ENCODE data around the gene CCDC39.
A peak's percentile ranks its signal among the peaks of the same experiment; 100 is the strongest.
"Not testable (repeated sequence)": the region's sequence is repeated elsewhere in the genome, so short reads cannot be mapped to it uniquely, and the experiment has no call there.

The CCDC39 gene

DNA sequence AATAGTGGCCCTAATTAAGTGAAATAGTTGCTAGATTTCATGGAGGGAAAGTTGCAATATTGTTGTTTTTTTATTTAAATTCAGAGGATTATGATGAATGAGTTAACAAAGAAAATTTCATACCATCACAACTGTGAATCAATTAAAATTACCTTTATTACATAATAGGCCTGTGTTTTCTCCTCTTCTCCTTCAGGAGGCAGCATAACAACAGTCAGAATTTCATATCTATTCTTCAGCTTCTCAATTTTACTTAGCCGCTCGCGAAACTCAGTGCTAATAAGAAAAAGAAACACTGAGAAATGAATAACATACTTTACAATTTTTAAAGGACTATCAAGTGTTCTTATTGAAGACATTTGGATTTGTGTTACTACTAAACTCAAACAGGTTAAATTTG, 48.0 kb downstream of the CCDC39 start:
- no peak for DNase-seq (ENCODE audit: low read depth)
- TF ChIP-seq, protein P1, sequence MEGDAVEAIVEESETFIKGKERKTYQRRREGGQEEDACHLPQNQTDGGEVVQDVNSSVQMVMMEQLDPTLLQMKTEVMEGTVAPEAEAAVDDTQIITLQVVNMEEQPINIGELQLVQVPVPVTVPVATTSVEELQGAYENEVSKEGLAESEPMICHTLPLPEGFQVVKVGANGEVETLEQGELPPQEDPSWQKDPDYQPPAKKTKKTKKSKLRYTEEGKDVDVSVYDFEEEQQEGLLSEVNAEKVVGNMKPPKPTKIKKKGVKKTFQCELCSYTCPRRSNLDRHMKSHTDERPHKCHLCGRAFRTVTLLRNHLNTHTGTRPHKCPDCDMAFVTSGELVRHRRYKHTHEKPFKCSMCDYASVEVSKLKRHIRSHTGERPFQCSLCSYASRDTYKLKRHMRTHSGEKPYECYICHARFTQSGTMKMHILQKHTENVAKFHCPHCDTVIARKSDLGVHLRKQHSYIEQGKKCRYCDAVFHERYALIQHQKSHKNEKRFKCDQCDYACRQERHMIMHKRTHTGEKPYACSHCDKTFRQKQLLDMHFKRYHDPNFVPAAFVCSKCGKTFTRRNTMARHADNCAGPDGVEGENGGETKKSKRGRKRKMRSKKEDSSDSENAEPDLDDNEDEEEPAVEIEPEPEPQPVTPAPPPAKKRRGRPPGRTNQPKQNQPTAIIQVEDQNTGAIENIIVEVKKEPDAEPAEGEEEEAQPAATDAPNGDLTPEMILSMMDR (IDR thresholded peaks at IDR 0.05; ENCODE audit: low read length, missing control alignments), result peak; percentile 8
- no peak overlapping the region for H3K4me3 ChIP-seq (replicated peaks; ENCODE audit: low read depth, low read length)

DNA sequence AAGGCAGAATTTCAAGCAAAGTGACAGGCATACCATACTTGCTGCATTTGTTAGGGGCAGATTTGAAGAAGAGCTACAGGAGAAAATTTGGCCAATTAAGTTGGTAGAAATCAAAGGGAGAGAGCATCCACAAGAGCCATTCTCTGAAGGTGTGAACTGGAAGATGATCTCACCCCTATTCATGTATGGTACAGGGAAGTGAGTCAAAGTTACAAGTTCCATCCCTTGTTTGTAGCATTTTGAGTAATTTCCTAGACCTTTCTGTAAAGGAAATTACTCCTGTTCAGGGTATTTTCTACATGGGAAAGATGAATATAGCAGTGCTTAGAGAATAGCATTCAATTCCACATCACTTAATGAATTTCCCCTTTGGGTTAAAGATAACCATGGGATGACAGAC, 48.9 kb downstream of the CCDC39 start:
- TF ChIP-seq, protein P1 (IDR thresholded peaks at IDR 0.05; ENCODE audit: low read length, missing control alignments), result no peak
- no peak overlapping the region for H3K4me3 ChIP-seq (replicated peaks; ENCODE audit: low read depth, low read length)
- DNase-seq (ENCODE audit: low read depth), result no peak

DNA sequence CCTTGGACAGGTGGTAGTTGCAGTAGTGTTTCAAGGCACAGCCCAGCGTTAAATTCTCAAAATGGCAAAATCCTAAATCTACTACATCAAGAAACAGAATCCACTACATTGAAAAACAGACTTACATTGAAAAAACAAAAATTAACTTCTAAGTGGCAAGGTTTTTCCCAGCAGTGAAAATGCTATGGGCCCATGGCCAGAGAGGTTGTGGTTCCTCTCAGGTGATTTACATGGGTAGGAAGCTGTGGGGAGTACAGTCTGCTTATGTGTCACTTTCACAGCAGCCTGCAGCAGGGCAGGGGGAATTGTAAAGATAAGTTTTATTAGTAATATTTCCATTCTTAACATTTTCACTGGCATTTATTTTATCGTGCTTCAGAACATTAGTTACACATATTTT, 52.4 kb downstream of the CCDC39 start:
- no peak overlapping the region for H3K4me3 ChIP-seq (replicated peaks; ENCODE audit: low read depth, low read length)
- no peak for DNase-seq (ENCODE audit: low read depth)
- TF ChIP-seq, protein P1 (IDR thresholded peaks at IDR 0.05; ENCODE audit: low read length, missing control alignments), result no peak

DNA sequence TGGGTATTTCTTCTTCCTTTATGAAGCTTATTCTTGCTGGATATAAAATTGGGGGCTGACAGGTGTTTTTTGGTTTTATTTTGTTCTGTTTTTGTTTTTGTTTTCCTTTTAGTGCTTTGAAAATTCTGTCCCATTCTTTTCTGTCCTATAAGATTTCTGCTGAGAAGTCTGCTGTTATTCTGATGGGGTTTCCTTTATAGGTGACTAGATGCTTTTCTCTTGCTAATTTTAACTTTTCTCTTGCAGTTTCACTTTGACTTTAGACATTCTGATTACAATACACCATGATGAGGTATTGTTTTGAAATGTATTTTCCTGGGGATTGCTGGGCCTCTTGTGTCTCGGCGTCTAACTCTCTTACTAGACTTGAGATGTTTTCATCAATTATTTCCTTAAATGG, 54.6 kb downstream of the CCDC39 start:
- no peak overlapping the region for H3K4me3 ChIP-seq (replicated peaks; ENCODE audit: low read depth, low read length)
- no peak for DNase-seq (ENCODE audit: low read depth)
- TF ChIP-seq, protein P1 (IDR thresholded peaks at IDR 0.05; ENCODE audit: low read length, missing control alignments), result no peak

DNA sequence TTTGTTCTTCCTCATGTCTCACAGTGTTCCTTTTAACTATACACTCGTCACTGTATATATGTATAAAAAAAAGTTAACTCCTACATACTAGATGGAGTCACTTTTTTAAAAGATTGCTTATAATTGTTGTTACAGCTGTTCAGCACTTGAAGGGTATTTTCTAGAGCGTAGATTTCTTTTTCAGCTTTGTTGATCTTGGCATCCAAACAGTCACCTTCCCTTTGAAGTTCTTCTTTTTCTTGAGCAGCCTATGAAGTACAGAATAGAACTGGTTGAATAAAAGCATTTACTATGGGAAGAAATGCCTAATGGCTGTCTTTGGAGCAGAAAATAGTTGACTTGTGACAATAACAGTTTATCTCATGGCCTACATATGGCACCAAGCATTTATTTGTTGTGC, 59.6 kb downstream of the CCDC39 start:
- H3K4me3 ChIP-seq (replicated peaks; ENCODE audit: low read depth, low read length), result no peak overlapping the region
- TF ChIP-seq, protein P1 (IDR thresholded peaks at IDR 0.05; ENCODE audit: low read length, missing control alignments), result no peak
- no peak for DNase-seq (ENCODE audit: low read depth)

DNA sequence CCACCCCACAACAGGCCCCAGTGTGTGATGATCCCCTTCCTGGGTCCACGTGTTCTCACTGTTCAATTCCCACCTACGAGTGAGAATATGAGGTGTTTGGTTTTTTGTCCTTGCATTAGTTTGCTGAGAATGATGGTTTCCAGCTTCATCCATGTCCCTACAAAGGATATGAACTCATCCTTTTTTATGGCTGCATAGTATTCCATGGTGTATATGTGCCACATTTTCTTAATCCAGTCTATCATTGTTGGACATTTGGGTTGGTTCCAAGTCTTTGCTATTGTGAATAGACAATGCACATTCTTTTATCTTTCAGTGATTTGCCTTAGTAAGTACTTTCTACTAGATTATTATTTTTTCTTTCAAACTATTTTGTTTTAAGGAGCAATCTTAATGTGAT, 60.7 kb downstream of the CCDC39 start:
- not testable (repeated sequence) for DNase-seq (ENCODE audit: low read depth); H3K4me3 ChIP-seq (replicated peaks; ENCODE audit: low read depth, low read length)

DNA sequence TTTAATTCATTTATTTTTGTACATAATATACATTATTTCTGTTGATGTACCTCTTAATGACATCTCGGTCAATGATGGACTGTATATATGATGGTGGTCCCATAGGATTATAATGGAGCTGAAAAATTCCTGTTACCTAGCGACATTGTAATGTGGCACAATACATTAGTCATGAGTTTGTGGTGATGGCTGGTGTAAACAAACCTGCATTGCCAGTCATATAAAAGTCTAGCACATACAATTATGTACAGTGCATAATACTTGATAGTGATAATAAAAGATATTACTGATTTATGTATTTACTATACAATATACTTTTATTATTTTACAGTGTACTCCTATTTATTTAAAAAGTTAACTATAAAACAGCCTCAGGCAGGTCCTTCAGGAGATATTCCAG, 62.2 kb downstream of the CCDC39 start:
- DNase-seq (ENCODE audit: low read depth), result peak; percentile 10
- H3K4me3 ChIP-seq (replicated peaks; ENCODE audit: low read depth, low read length), result no peak overlapping the region
- TF ChIP-seq, protein P1 (IDR thresholded peaks at IDR 0.05; ENCODE audit: low read length, missing control alignments), result no peak

DNA sequence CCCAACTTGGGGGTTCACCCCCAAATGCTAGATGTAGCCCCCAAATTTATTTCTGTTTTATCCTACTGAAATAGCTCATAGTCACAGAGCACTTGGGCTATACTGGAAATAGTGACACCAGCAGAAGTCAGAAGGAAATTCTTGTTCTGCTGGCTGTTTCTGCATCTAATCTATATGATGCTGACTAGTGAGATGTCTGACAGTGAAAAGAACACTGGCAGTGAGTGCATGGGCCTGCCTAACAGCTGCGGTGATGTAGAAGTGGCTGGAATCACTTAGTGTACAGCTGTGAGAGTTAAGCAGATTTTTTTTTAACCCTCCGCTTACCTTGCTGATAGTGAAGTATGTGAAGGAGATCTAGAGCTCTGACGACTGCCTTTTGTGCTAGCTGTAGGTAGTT, 63.3 kb downstream of the CCDC39 start:
- TF ChIP-seq, protein P1 (IDR thresholded peaks at IDR 0.05; ENCODE audit: low read length, missing control alignments), result no peak
- no peak for DNase-seq (ENCODE audit: low read depth)
- no peak overlapping the region for H3K4me3 ChIP-seq (replicated peaks; ENCODE audit: low read depth, low read length)
